SK-N-SH (cell line): ENCODE data around the gene ZC3H12A. TPM values are rescaled to one million over a fixed set of nuclear protein-coding genes. Genes with fewer than 3 reads are reported as not detected.
A peak's percentile ranks its signal among the peaks of the same experiment; 100 is the strongest.

Source experiments
- CTCF ChIA-PET: fragments of 300-600, 350-600 bp; formaldehyde crosslinking; extraction: SDS; loops from one replicate; lab custom pipeline; 2021; lab: Yijun Ruan, JAX
- POLR2A ChIA-PET: fragments of 350-600 bp; sonication (Branson Sonifier 250); formaldehyde crosslinking; extraction: SDS; loops from one replicate; lab custom pipeline; 2020; ENCODE audit warnings: antibody characterized with exemption, inconsistent platforms; lab: Yijun Ruan, JAX
- DNase-seq: peaks from one replicate; pipeline ENCODE4 v3.0.0; 2012
- H2AFZ ChIP-seq: fragments of 200-600 bp; sonication (generic); 2 replicates; pipeline ENCODE4 v1.8.1; 2016; ENCODE audit warnings: antibody characterized with exemption, mild to moderate bottlenecking, low read depth
- H3F3A ChIP-seq: fragments of 200-600 bp; sonication (generic); replicated peaks from 2 replicates; pipeline ENCODE3; 2016; ENCODE audit warnings: antibody characterized with exemption, mild to moderate bottlenecking; ENCODE audit not compliant: insufficient read depth
- H3K27ac ChIP-seq, 2 experiments: fragments of 200-500 bp in 1 of 2; fragments of 200-600 bp in 1 of 2; sonication (Bioruptor generic) in 1 of 2; sonication (generic), shearing (Covaris generic) in 1 of 2; 2 replicates each; pipeline versions ENCODE4 v1.5.1 to v1.6.1; 2014 to 2016; ENCODE audit warnings: low read depth in 2 of 2, inconsistent platforms in 1 of 2, low read length in 1 of 2, mild to moderate bottlenecking in 1 of 2, mixed read lengths in 1 of 2
- H3K27me3 ChIP-seq: fragments of 200-600 bp; sonication (generic), shearing (Covaris generic); 2 replicates; pipeline ENCODE4 v1.6.1; 2016; ENCODE audit warnings: mixed run types; ENCODE audit not compliant: insufficient read depth
- H3K36me3 ChIP-seq, 2 experiments: fragments of 200-500 bp in 1 of 2; fragments of 200-600 bp in 1 of 2; sonication (Bioruptor generic) in 1 of 2; sonication (generic) in 1 of 2; replicated peaks in 1 of 2; 2 replicates each; pipeline versions ENCODE3 to v1.5.1; 2014 to 2016; ENCODE audit warnings: low read length in 1 of 2, mild to moderate bottlenecking in 1 of 2; ENCODE audit not compliant: insufficient read depth in 2 of 2, control insufficient read depth in 1 of 2
- H3K4me1 ChIP-seq, 2 experiments: fragments of 200-500 bp in 1 of 2; fragments of 200-600 bp in 1 of 2; sonication (Bioruptor generic) in 1 of 2; sonication (generic), shearing (Covaris generic) in 1 of 2; 2 replicates each; pipeline versions ENCODE4 v1.5.1 to v1.6.1; 2014 to 2016; ENCODE audit warnings: low read depth in 1 of 2, low read length in 1 of 2, mixed run types in 1 of 2; ENCODE audit not compliant: insufficient read depth in 2 of 2, control insufficient read depth in 1 of 2
- H3K4me2 ChIP-seq: fragments of 200-600 bp; sonication (generic), shearing (Covaris generic); 2 replicates; pipeline ENCODE4 v1.6.1; 2017; ENCODE audit warnings: mixed run types
- H3K4me3 ChIP-seq, 2 experiments: fragments of 200-500 bp in 1 of 2; fragments of 200-600 bp in 1 of 2; sonication (Bioruptor generic) in 1 of 2; sonication (generic), shearing (Covaris generic) in 1 of 2; 2 replicates each; pipeline versions ENCODE4 v1.5.1 to v1.8.1; 2014 to 2016; ENCODE audit warnings: low read depth in 2 of 2, inconsistent platforms in 1 of 2, low read length in 1 of 2, mild to moderate bottlenecking in 1 of 2, mixed read lengths in 1 of 2, moderate library complexity in 1 of 2
- H3K79me2 ChIP-seq: fragments of 200-600 bp; sonication (generic); 2 replicates; pipeline ENCODE4 v1.8.1; 2017; ENCODE audit warnings: mild to moderate bottlenecking; ENCODE audit not compliant: insufficient read depth
- H3K9ac ChIP-seq: fragments of 200-600 bp; sonication (generic); 2 replicates; pipeline ENCODE4 v1.6.1; 2017; ENCODE audit warnings: mixed run types
- H3K9me2 ChIP-seq: fragments of 200-600 bp; sonication (generic); 2 replicates; pipeline ENCODE4 v1.6.1; 2017; ENCODE audit warnings: mixed run types
- H3K9me3 ChIP-seq: fragments of 200-600 bp; sonication (generic); 2 replicates; pipeline ENCODE4 v1.6.1; 2017; ENCODE audit warnings: mixed run types, mild to moderate bottlenecking, moderate library complexity
- H4K20me1 ChIP-seq: fragments of 200-600 bp; sonication (generic); 2 replicates; pipeline ENCODE4 v1.6.1; 2017; ENCODE audit warnings: mild to moderate bottlenecking, mixed run types; ENCODE audit not compliant: insufficient read depth
- CHD2 ChIP-seq: fragments of 150-350 bp; IDR thresholded peaks from 2 replicates; pipeline ENCODE4 v1.6.1; 2018; ENCODE audit warnings: low read length; ENCODE audit not compliant: partially characterized antibody
- EZH2phosphoT487 ChIP-seq: fragments of 200-600 bp; sonication (generic); IDR thresholded peaks from 2 replicates; pipeline ENCODE4 v1.6.1; 2017; ENCODE audit warnings: low read depth, mixed run types, mild to moderate bottlenecking, antibody characterized with exemption, moderate library complexity, borderline replicate concordance
- FOXJ3 ChIP-seq: sonication (generic); formaldehyde crosslinking; IDR thresholded peaks from 2 replicates; pipeline ENCODE4 v1.5.1; 2020; ENCODE audit warnings: mild to moderate bottlenecking, missing genetic modification reagents
- GABPA ChIP-seq: IDR thresholded peaks from 2 replicates; pipeline ENCODE4 v1.4.0; 2012; ENCODE audit warnings: low read depth, mild to moderate bottlenecking
- IRF3 ChIP-seq: fragments of 150-350 bp; IDR thresholded peaks from 2 replicates; pipeline ENCODE4 v1.6.1; 2016; ENCODE audit warnings: mild to moderate bottlenecking, low read depth, low read length
- JUND ChIP-seq: IDR thresholded peaks from 2 replicates; pipeline ENCODE4 v1.4.0; 2012
- MAX ChIP-seq: IDR thresholded peaks from 2 replicates; pipeline ENCODE4 v1.4.0; 2012; ENCODE audit warnings: low read depth
- MXI1 ChIP-seq: IDR thresholded peaks from 2 replicates; pipeline ENCODE4 v1.6.1; 2012; ENCODE audit warnings: mild to moderate bottlenecking, low read depth, low read length, improper control_type of control experiment
- NFIC ChIP-seq: IDR thresholded peaks from 2 replicates; pipeline ENCODE4 v1.4.0; 2012; ENCODE audit warnings: borderline replicate concordance
- NRF1 ChIP-seq: IDR thresholded peaks from 2 replicates; pipeline ENCODE4 v1.6.1; 2012; ENCODE audit warnings: low read depth, mild to moderate bottlenecking, low read length
- POLR2AphosphoS5 ChIP-seq: IDR thresholded peaks from 2 replicates; pipeline ENCODE4 v1.6.1; 2012; ENCODE audit warnings: low read depth, low read length
- RCOR1 ChIP-seq: fragments of 150-350 bp; IDR thresholded peaks from 2 replicates; pipeline ENCODE4 v1.6.1; 2017; ENCODE audit warnings: antibody characterized with exemption, low read length
- RXRA ChIP-seq: IDR thresholded peaks from 2 replicates; pipeline ENCODE4 v1.4.0; 2012; ENCODE audit warnings: low read depth, mild to moderate bottlenecking, borderline replicate concordance
- SIN3A ChIP-seq: IDR thresholded peaks from 2 replicates; pipeline ENCODE4 v1.6.1; 2012; ENCODE audit warnings: low read depth, mild to moderate bottlenecking, low read length, moderate library complexity, borderline replicate concordance
- SMC3 ChIP-seq: IDR thresholded peaks from 2 replicates; pipeline ENCODE4 v1.6.1; 2012; ENCODE audit warnings: low read depth, low read length, improper control_type of control experiment
- TEAD4 ChIP-seq: IDR thresholded peaks from 2 replicates; pipeline ENCODE4 v1.4.0; 2012; ENCODE audit warnings: mild to moderate bottlenecking, borderline replicate concordance; ENCODE audit not compliant: insufficient read depth
- USF1 ChIP-seq: IDR thresholded peaks from 2 replicates; pipeline ENCODE4 v1.4.0; 2012; ENCODE audit warnings: low read depth, borderline replicate concordance
- USF2 ChIP-seq: fragments of 150-350 bp; IDR thresholded peaks from 2 replicates; pipeline ENCODE4 v1.6.1; 2017; ENCODE audit warnings: antibody characterized with exemption, low read length, low read depth, borderline replicate concordance
- YY1 ChIP-seq: IDR thresholded peaks from 2 replicates; pipeline ENCODE4 v1.4.0; 2012; ENCODE audit warnings: low read depth, mild to moderate bottlenecking
- ZBTB33 ChIP-seq: IDR thresholded peaks from 2 replicates; pipeline ENCODE4 v1.4.0; 2012; ENCODE audit warnings: low read depth, borderline replicate concordance
- WGBS: methylation state at CpG from one replicate; pipeline ENCODE4 v1.1.6; 2017; ENCODE audit warnings: low lambda C conversion rate; 5-methylcytosine and 5-hydroxymethylcytosine counted together
- polyA plus RNA-seq, 3 experiments: library from polyadenylated mRNA; depleted of rRNA; stranded (reverse); fragments of >200 nt; gene quantifications; 2 replicates each; pipeline ENCODE4 v1.2.3, GENCODE V29; 2012

The ZC3H12A gene
- polyA plus RNA-seq, 1 of the 3 experiments (the other 2 are of a cell fraction): 8.9 TPM

- no peak for TF ChIP-seq ZBTB33
- no peak for TF ChIP-seq YY1
- TF ChIP-seq CHD2: no peak
- no peak for TF ChIP-seq USF2
- no peak for TF ChIP-seq SIN3A
- no peak for TF ChIP-seq USF1
- TF ChIP-seq NFIC: no peak
- no peak for TF ChIP-seq MXI1
- no peak for TF ChIP-seq RXRA
- no peak for TF ChIP-seq POLR2AphosphoS5
- TF ChIP-seq, all 33 proteins: peak for 0
These were observed 10.1 kb downstream of the ZC3H12A start (continued) for GRCh38 chr1:37484325-37485051.

- no peak overlapping the region for H3K9ac ChIP-seq
- H3K9me3 ChIP-seq: no peaks in the 10 kb centered on the region
- H3K4me1 ChIP-seq: peaks cover 0 to 30% of the 10 kb centered on the region in 2 experiments; a peak in 1 of 4 replicates
- DNase-seq: peak; percentile 21
- H3K27me3 ChIP-seq: no peaks in the 10 kb centered on the region
- peaks cover 12% of the 10 kb centered on the region; the same call in 1 of the 2 replicates for H3K79me2 ChIP-seq
- H3K36me3 ChIP-seq: peaks cover 23 to 37% of the 10 kb centered on the region in 2 experiments
- no peak overlapping the region for H3K4me3 ChIP-seq
- ChIA-PET POLR2A (interaction anchor here (0.9 to 2.0 kb wide), 4 partner anchors 10 to 204 kb away, joined by 3 to 16 read pairs (median 4); partner anchors contain the start of genes MEAF6 and ZC3H12A), CTCF (interaction anchor here (0.9 to 21.1 kb wide), 19 partner anchors 11 to 970 kb away, joined by 3 to 481 read pairs (median 7); partner anchors contain the start of genes DNALI1, MEAF6, SNIP1 and ZC3H12A)
- peaks cover 15% of the 10 kb centered on the region for H3F3A ChIP-seq
- H3K27ac ChIP-seq: peak overlapping the region in 1 of 2 experiments; percentile 62; a peak in 2 of 4 replicates
- H4K20me1 ChIP-seq: no peaks in the 10 kb centered on the region
- H3K4me2 ChIP-seq: no peak overlapping the region
- H2AFZ ChIP-seq: no peak overlapping the region
- no peaks in the 10 kb centered on the region for H3K9me2 ChIP-seq
- 100% methylated on average over 1 of the region's 6 CpGs for WGBS
- TF ChIP-seq CHD2 (no peak), IRF3 (no peak), ZBTB33 (no peak), SMC3 (no peak), GABPA (no peak), JUND (no peak), EZH2phosphoT487 (no peak), FOXJ3 (CRISPR knock-in tag) (no peak), RCOR1 (no peak), NRF1 (no peak), MAX (no peak), TEAD4 (no peak), USF1 (no peak)
These were observed 11.7 kb downstream of the ZC3H12A start for GRCh38 chr1:37485902-37486679.
